ENCODE results near the gene PLAAT4.
"Not testable (repeated sequence)": the region's sequence is repeated elsewhere in the genome, so short reads cannot be mapped to it uniquely, and the experiment has no call there.

PLAAT4 gene

GRCh38 chr11:63537293-63538101, 889 bp downstream of the PLAAT4 start:
- H3K4me3 ChIP-seq (replicated peaks; ENCODE audit: insufficient read depth, low read length) = no peak overlapping the region
- no peaks in the 10 kb centered on the region for H3K27me3 ChIP-seq (ENCODE audit: insufficient read depth, poor library complexity, severe bottlenecking)
- TF ChIP-seq GABPA (IDR thresholded peaks at IDR 0.05; ENCODE audit: low read depth) (no peak), SPI1 (IDR thresholded peaks at IDR 0.05; ENCODE audit: borderline replicate concordance, low read depth) (no peak)
- DNase-seq (ENCODE audit: low read depth in 1 of 2, low spot score in 1 of 2) = no peak
- no peak overlapping the region for H3K27ac ChIP-seq (replicated peaks)

- DNase-seq (ENCODE audit: low read depth in 1 of 2, low spot score in 1 of 2); H3K27me3 ChIP-seq (ENCODE audit: insufficient read depth, poor library complexity, severe bottlenecking); H3K4me3 ChIP-seq (replicated peaks; ENCODE audit: insufficient read depth, low read length); H3K27ac ChIP-seq (replicated peaks): not testable (repeated sequence)
Observed at GRCh38 chr11:63542506-63542905, 5.9 kb downstream of the PLAAT4 start.

DNA sequence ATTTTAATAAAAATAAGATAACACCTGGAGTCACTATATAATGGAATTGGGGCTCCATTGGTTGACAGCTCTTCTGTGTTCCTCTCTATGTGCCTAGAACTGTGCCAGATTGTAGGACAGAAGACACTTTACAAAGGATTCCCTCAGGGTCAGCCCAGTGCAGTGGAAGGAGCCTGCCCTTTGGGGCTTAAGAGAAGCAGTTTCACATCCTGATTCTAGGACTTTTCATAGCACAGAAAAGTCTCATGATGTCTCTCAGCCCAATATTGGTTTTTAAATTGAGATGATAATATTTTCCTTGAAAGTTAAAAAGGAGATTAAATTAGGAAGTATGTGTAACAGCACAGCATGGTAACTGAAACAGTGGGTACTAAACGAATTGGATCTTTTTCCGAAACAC, 7.1 kb downstream of the PLAAT4 start:
- no peak for TF ChIP-seq CTCF (IDR thresholded peaks at IDR 0.05; ENCODE audit: insufficient read depth, low read length)
- TF ChIP-seq SPI1 (IDR thresholded peaks at IDR 0.05; ENCODE audit: borderline replicate concordance, low read depth) = no peak
- no peak for TF ChIP-seq GABPA (IDR thresholded peaks at IDR 0.05; ENCODE audit: low read depth)
- TF ChIP-seq, protein P1, sequence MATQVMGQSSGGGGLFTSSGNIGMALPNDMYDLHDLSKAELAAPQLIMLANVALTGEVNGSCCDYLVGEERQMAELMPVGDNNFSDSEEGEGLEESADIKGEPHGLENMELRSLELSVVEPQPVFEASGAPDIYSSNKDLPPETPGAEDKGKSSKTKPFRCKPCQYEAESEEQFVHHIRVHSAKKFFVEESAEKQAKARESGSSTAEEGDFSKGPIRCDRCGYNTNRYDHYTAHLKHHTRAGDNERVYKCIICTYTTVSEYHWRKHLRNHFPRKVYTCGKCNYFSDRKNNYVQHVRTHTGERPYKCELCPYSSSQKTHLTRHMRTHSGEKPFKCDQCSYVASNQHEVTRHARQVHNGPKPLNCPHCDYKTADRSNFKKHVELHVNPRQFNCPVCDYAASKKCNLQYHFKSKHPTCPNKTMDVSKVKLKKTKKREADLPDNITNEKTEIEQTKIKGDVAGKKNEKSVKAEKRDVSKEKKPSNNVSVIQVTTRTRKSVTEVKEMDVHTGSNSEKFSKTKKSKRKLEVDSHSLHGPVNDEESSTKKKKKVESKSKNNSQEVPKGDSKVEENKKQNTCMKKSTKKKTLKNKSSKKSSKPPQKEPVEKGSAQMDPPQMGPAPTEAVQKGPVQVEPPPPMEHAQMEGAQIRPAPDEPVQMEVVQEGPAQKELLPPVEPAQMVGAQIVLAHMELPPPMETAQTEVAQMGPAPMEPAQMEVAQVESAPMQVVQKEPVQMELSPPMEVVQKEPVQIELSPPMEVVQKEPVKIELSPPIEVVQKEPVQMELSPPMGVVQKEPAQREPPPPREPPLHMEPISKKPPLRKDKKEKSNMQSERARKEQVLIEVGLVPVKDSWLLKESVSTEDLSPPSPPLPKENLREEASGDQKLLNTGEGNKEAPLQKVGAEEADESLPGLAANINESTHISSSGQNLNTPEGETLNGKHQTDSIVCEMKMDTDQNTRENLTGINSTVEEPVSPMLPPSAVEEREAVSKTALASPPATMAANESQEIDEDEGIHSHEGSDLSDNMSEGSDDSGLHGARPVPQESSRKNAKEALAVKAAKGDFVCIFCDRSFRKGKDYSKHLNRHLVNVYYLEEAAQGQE (IDR thresholded peaks at IDR 0.05; ENCODE audit: insufficient replicate concordance, low read depth) = no peak
- no peak for TF ChIP-seq POLR2AphosphoS5 (IDR thresholded peaks at IDR 0.05; ENCODE audit: low read depth)
- H3K4me3 ChIP-seq (replicated peaks; ENCODE audit: insufficient read depth, low read length) = no peak overlapping the region
- DNase-seq (ENCODE audit: low read depth in 1 of 2, low spot score in 1 of 2) = no peak
- H3K27me3 ChIP-seq (ENCODE audit: insufficient read depth, poor library complexity, severe bottlenecking) = no peaks in the 10 kb centered on the region
- H3K27ac ChIP-seq (replicated peaks) = no peak overlapping the region

GRCh38 chr11:63547061-63547460, 10.5 kb downstream of the PLAAT4 start:
- no peak for TF ChIP-seq GABPA (IDR thresholded peaks at IDR 0.05; ENCODE audit: low read depth)
- no peak for TF ChIP-seq SPI1 (IDR thresholded peaks at IDR 0.05; ENCODE audit: borderline replicate concordance, low read depth)
- no peak for TF ChIP-seq CTCF (IDR thresholded peaks at IDR 0.05; ENCODE audit: insufficient read depth, low read length)
- no peak for TF ChIP-seq POLR2AphosphoS5 (IDR thresholded peaks at IDR 0.05; ENCODE audit: low read depth)
- TF ChIP-seq, protein P1 (IDR thresholded peaks at IDR 0.05; ENCODE audit: insufficient replicate concordance, low read depth) = no peak
- H3K27me3 ChIP-seq (ENCODE audit: insufficient read depth, poor library complexity, severe bottlenecking) = no peaks in the 10 kb centered on the region
- no peak overlapping the region for H3K4me3 ChIP-seq (replicated peaks; ENCODE audit: insufficient read depth, low read length)

GRCh38 chr11:63548178-63548577, 11.6 kb downstream of the PLAAT4 start:
- H3K27me3 ChIP-seq (ENCODE audit: insufficient read depth, poor library complexity, severe bottlenecking) = no peaks in the 10 kb centered on the region
- H3K4me3 ChIP-seq (replicated peaks; ENCODE audit: insufficient read depth, low read length) = no peak overlapping the region
- DNase-seq (ENCODE audit: low read depth in 1 of 2, low spot score in 1 of 2) = no peak
- no peak for TF ChIP-seq POLR2AphosphoS5 (IDR thresholded peaks at IDR 0.05; ENCODE audit: low read depth)
- TF ChIP-seq, protein P1 (IDR thresholded peaks at IDR 0.05; ENCODE audit: insufficient replicate concordance, low read depth) = no peak
- TF ChIP-seq SPI1 (IDR thresholded peaks at IDR 0.05; ENCODE audit: borderline replicate concordance, low read depth) = no peak
- no peak for TF ChIP-seq GABPA (IDR thresholded peaks at IDR 0.05; ENCODE audit: low read depth)
- TF ChIP-seq CTCF (IDR thresholded peaks at IDR 0.05; ENCODE audit: insufficient read depth, low read length) = no peak
- no peak overlapping the region for H3K27ac ChIP-seq (replicated peaks)

More at GRCh38 chr11:63547061-63547460, 10.5 kb downstream of the PLAAT4 start:
- no peak overlapping the region for H3K27ac ChIP-seq (replicated peaks)
- no peak for DNase-seq (ENCODE audit: low read depth in 1 of 2, low spot score in 1 of 2)

All from HL-60 (cell line).